Esophagus (tissue), 2 donors: ENCODE results near the gene CASKIN1. TPM values are rescaled to one million over a fixed set of nuclear protein-coding genes. Genes with fewer than 3 reads are reported as not detected.
"Not testable (repeated sequence)": the region's sequence is repeated elsewhere in the genome, so short reads cannot be mapped to it uniquely, and the experiment has no call there.

ENCODE experiments used
- H3K27ac ChIP-seq, 2 donors: one replicate each; pipeline ENCODE4 v1.5.1; 2013; ENCODE audit warnings: low read depth in 2 of 2, mild to moderate bottlenecking in 2 of 2, inconsistent platforms in 1 of 2, low read length in 1 of 2, moderate library complexity in 1 of 2
- H3K27me3 ChIP-seq, 2 donors: one replicate each; pipeline ENCODE4 v1.6.1; 2013; ENCODE audit warnings: low read length in 2 of 2, control low read depth in 1 of 2, mild to moderate bottlenecking in 1 of 2; ENCODE audit not compliant: insufficient read depth in 2 of 2, control insufficient read depth in 1 of 2
- H3K36me3 ChIP-seq, 2 donors: one replicate each; pipeline ENCODE4 v1.6.1; 2013; ENCODE audit warnings: low read length in 1 of 2; ENCODE audit not compliant: control insufficient read depth in 2 of 2, insufficient read depth in 2 of 2
- H3K4me1 ChIP-seq, 2 donors: one replicate each; pipeline ENCODE4 v1.6.1; 2013; ENCODE audit warnings: low read length in 1 of 2; ENCODE audit not compliant: control insufficient read depth in 2 of 2, insufficient read depth in 2 of 2
- H3K4me3 ChIP-seq, 2 donors: one replicate each; pipeline ENCODE4 v1.5.1; 2013; ENCODE audit warnings: low read length in 2 of 2, mild to moderate bottlenecking in 2 of 2, low read depth in 1 of 2, moderate library complexity in 1 of 2
- H3K9me3 ChIP-seq, 2 donors: one replicate each; pipeline ENCODE4 v1.6.1; 2013; ENCODE audit warnings: mild to moderate bottlenecking in 2 of 2, low read depth in 1 of 2, low read length in 1 of 2, moderate library complexity in 1 of 2; ENCODE audit not compliant: control insufficient read depth in 2 of 2, insufficient read depth in 1 of 2
- WGBS, 2 donors: extraction: QIAGEN DNeasy Blood & Tissue Kit; methylation state at CpG; one replicate each; pipeline ENCODE4 v1.1.7; 2013; 5-methylcytosine and 5-hydroxymethylcytosine counted together
- polyA plus RNA-seq, 2 donors: library from polyadenylated mRNA; stranded (reverse); fragments of 200-250 nt; gene quantifications; one replicate each; pipeline ENCODE4 v1.2.3, GENCODE V29; 2013
- donor health status: healthy with polysubstance abuse.
- donor health status: Bipolar disorder and iron deficiency.

The CASKIN1 gene
- polyA plus RNA-seq, 2 donors: 0.29 to 0.81 TPM

- peak overlapping the region in 1 of 2 donors; percentile 11 for H3K4me3 ChIP-seq
- WGBS, 2 donors: 43 to 50% methylated on average over 1 to 7 of the region's 12 CpGs
- H3K9me3 ChIP-seq, H3K4me1 ChIP-seq, H3K27me3 ChIP-seq, H3K36me3 ChIP-seq: not testable (repeated sequence)
- H3K27ac ChIP-seq: peak overlapping the region in 1 of 2 donors; percentile 49
These were observed 62.6 kb downstream of the CASKIN1 start for GRCh38 chr16:2133797-2134196.

GRCh38 chr16:2129890-2130447 lies 66.4 kb downstream of the CASKIN1 start:
- Histone ChIP-seq H3K27ac (peak overlapping the region in 1 of 2 donors; percentile 61), H3K4me1 (peaks cover 6 to 22% of the 10 kb centered on the region in 2 donors)
- WGBS, 2 donors: 36 to 48% methylated on average over 22 of the region's 22 CpGs
- not testable (repeated sequence) for H3K36me3 ChIP-seq, H3K4me3 ChIP-seq, H3K27me3 ChIP-seq, H3K9me3 ChIP-seq

GRCh38 chr16:2129251-2129650 lies 67.2 kb downstream of the CASKIN1 start:
- not testable (repeated sequence) for H3K27me3 ChIP-seq, H3K36me3 ChIP-seq, H3K4me3 ChIP-seq, H3K9me3 ChIP-seq
- WGBS, 2 donors: 46 to 49% methylated on average over 9 of the region's 11 CpGs
- H3K27ac ChIP-seq: peak overlapping the region; percentile 13 to 85
- H3K4me1 ChIP-seq: peaks cover 8 to 26% of the 10 kb centered on the region in 2 donors

GRCh38 chr16:2127630-2128280 lies 68.7 kb downstream of the CASKIN1 start:
- H3K27me3 ChIP-seq, H3K36me3 ChIP-seq, H3K4me3 ChIP-seq, H3K9me3 ChIP-seq: not testable (repeated sequence)
- WGBS, 2 donors: 16 to 28% methylated on average over 3 of the region's 3 CpGs
- H3K27ac ChIP-seq: peak overlapping the region; percentile 84 to 85
- peaks cover 8 to 32% of the 10 kb centered on the region in 2 donors for H3K4me1 ChIP-seq

Other genes with a start within 250 kb of the CASKIN1 start
- under 1 TPM; 0.06 to 0.14 TPM for gene RPL3L, start 241.9 kb downstream of the CASKIN1 start, polyA plus RNA-seq
- gene NDUFB10, start 237.1 kb downstream of the CASKIN1 start, polyA plus RNA-seq: 100 to 1,000 TPM; 160 to 207 TPM
- gene RPS2, start 231.8 kb downstream of the CASKIN1 start, polyA plus RNA-seq: 1,000 to 10,000 TPM; 2,871 to 3,908 TPM
- under 1 TPM; 0.06 to 0.20 TPM for gene RNF151, start 229.7 kb downstream of the CASKIN1 start, polyA plus RNA-seq
- 10 to 100 TPM; 56.6 to 59.0 TPM for gene TBL3, start 224.6 kb downstream of the CASKIN1 start, polyA plus RNA-seq
- 1 to 10 TPM; 2.7 to 9.3 TPM for gene NOXO1, start 215.1 kb downstream of the CASKIN1 start, polyA plus RNA-seq
- 10 to 100 TPM; 13.1 to 23.1 TPM for gene GFER, start 212.4 kb downstream of the CASKIN1 start, polyA plus RNA-seq
- under 1 TPM; 0.06 to 0.36 TPM for gene SYNGR3, start 206.6 kb downstream of the CASKIN1 start, polyA plus RNA-seq
- gene ZNF598, start 186.8 kb downstream of the CASKIN1 start, polyA plus RNA-seq: 10 to 100 TPM; 27.9 to 36.4 TPM
- under 1 TPM; 0.22 to 0.53 TPM for gene NPW, start 176.8 kb downstream of the CASKIN1 start, polyA plus RNA-seq
- 10 to 100 TPM; 26.3 to 36.1 TPM for gene NHERF2, start 169.7 kb downstream of the CASKIN1 start, polyA plus RNA-seq
- 10 to 100 TPM; 15.1 to 16.2 TPM for gene NTHL1, start 148.8 kb downstream of the CASKIN1 start, polyA plus RNA-seq
- gene TSC2, start 148.6 kb downstream of the CASKIN1 start, polyA plus RNA-seq: 10 to 100 TPM; 31.1 to 66.6 TPM
- gene PKD1, start 60.7 kb downstream of the CASKIN1 start, polyA plus RNA-seq: 10 to 100 TPM; 40.5 to 78.0 TPM
- gene RAB26, start 48.0 kb downstream of the CASKIN1 start, polyA plus RNA-seq: 1 to 10 TPM; 1.1 to 4.7 TPM
- 10 to 100 TPM; 40.1 to 41.5 TPM for gene TRAF7, start 40.8 kb downstream of the CASKIN1 start, polyA plus RNA-seq
- gene MLST8, start 8.8 kb upstream of the CASKIN1 start, polyA plus RNA-seq: 10 to 100 TPM; 27.8 to 38.3 TPM
- gene BRICD5, start 14.3 kb upstream of the CASKIN1 start, polyA plus RNA-seq: 1 to 10 TPM; 3.6 to 4.6 TPM
- gene PGP, start 18.2 kb upstream of the CASKIN1 start, polyA plus RNA-seq: 1 to 10 TPM; 7.1 to 7.7 TPM
- gene E4F1, start 27.0 kb upstream of the CASKIN1 start, polyA plus RNA-seq: 10 to 100 TPM; 19.9 to 31.0 TPM
- 1 to 10 TPM in 1 of 2 donors, under 1 TPM in 1; 0.41 to 1.3 TPM for gene DNASE1L2, start 39.8 kb upstream of the CASKIN1 start, polyA plus RNA-seq
- gene ECI1, start 55.0 kb upstream of the CASKIN1 start, polyA plus RNA-seq: 10 to 100 TPM; 58.7 to 62.9 TPM
- gene RNPS1, start 71.5 kb upstream of the CASKIN1 start, polyA plus RNA-seq: 10 to 100 TPM; 41.4 to 100.0 TPM
- gene ABCA3, start 144.1 kb upstream of the CASKIN1 start, polyA plus RNA-seq: 1 to 10 TPM; 1.4 to 1.7 TPM
- gene CCNF, start 232.8 kb upstream of the CASKIN1 start, polyA plus RNA-seq: 1 to 10 TPM; 4.2 to 4.6 TPM